ENCODE measurements around the gene OTUB2. TPM values are rescaled to one million over a fixed set of nuclear protein-coding genes. Genes with fewer than 3 reads are reported as not detected.

OTUB2 gene
- total and polyA plus RNA-seq, 8 donors = 0.45 to 4.1 (median 0.63) TPM; not detected in 2

GRCh38 chr14:94038921-94039629 is 12.9 kb downstream of the OTUB2 start:
- no peak overlapping the region for H3K27ac ChIP-seq
- no peaks in the 10 kb centered on the region for H3K9me3 ChIP-seq
- no peak for DNase-seq
- 70 to 83% (median 80%) methylated on average over 11 of the region's 11 CpGs for WGBS, 5 donors
- peaks cover 2 to 12% (median 7%) of the 10 kb centered on the region in 4 donors for H3K36me3 ChIP-seq
- H3K4me1 ChIP-seq = peaks cover 12 to 20% (median 15%) of the 10 kb centered on the region in 4 donors
- no peaks in the 10 kb centered on the region for H3K27me3 ChIP-seq
- intact Hi-C loops (cut with DNase I; ENCODE audit: low total_unique reads) = no loop called here
- no peak for TF ChIP-seq EP300 (IDR thresholded peaks at IDR 0.05)
- no peak for TF ChIP-seq POLR2AphosphoS5 (IDR thresholded peaks at IDR 0.05)
- H3K4me3 ChIP-seq = no peak overlapping the region

- Histone ChIP-seq H3K27ac (no peak overlapping the region), H3K27me3 (no peaks in the 10 kb centered on the region), H3K36me3 (peaks cover 4 to 24% (median 19%) of the 10 kb centered on the region in 4 donors), H3K9me3 (no peaks in the 10 kb centered on the region), H3K4me1 (peaks cover 12 to 20% (median 15%) of the 10 kb centered on the region in 4 donors), H3K4me3 (no peak overlapping the region)
- no peak for DNase-seq
- WGBS, 5 donors = 78 to 92% (median 86%) methylated on average over 4 to 5 of the region's 5 CpGs
- TF ChIP-seq CTCF (IDR thresholded peaks at IDR 0.05) (no peak), POLR2AphosphoS5 (IDR thresholded peaks at IDR 0.05) (no peak), POLR2A (IDR thresholded peaks at IDR 0.05) (no peak), EP300 (IDR thresholded peaks at IDR 0.05) (no peak)
- intact Hi-C loops (cut with DNase I; ENCODE audit: low total_unique reads) = no loop called here
Observed at GRCh38 chr14:94040247-94040646, 14.1 kb downstream of the OTUB2 start.

GRCh38 chr14:94040796-94041195 is 14.7 kb downstream of the OTUB2 start:
- Histone ChIP-seq H3K9me3 (no peaks in the 10 kb centered on the region), H3K4me1 (peaks cover 12 to 20% (median 15%) of the 10 kb centered on the region in 4 donors), H3K27ac (no peak overlapping the region), H3K36me3 (peaks cover 4 to 29% (median 25%) of the 10 kb centered on the region in 4 donors), H3K27me3 (no peaks in the 10 kb centered on the region), H3K4me3 (no peak overlapping the region)
- intact Hi-C loops (cut with DNase I; ENCODE audit: low total_unique reads) = no loop called here
- WGBS, 5 donors = 87 to 94% (median 91%) methylated on average over 13 of the region's 13 CpGs
- DNase-seq = no peak
- TF ChIP-seq CTCF (IDR thresholded peaks at IDR 0.05) (no peak), EP300 (IDR thresholded peaks at IDR 0.05) (no peak), POLR2AphosphoS5 (IDR thresholded peaks at IDR 0.05) (no peak), POLR2A (IDR thresholded peaks at IDR 0.05) (no peak)

GRCh38 chr14:94041551-94042346 is 15.6 kb downstream of the OTUB2 start:
- Histone ChIP-seq H3K36me3 (peaks cover 11 to 39% (median 34%) of the 10 kb centered on the region in 4 donors), H3K4me3 (no peak overlapping the region), H3K27me3 (no peaks in the 10 kb centered on the region), H3K4me1 (peaks cover 12 to 20% (median 15%) of the 10 kb centered on the region in 4 donors), H3K9me3 (no peaks in the 10 kb centered on the region), H3K27ac (no peak overlapping the region)
- TF ChIP-seq POLR2AphosphoS5 (IDR thresholded peaks at IDR 0.05) (no peak), CTCF (IDR thresholded peaks at IDR 0.05) (no peak), POLR2A (IDR thresholded peaks at IDR 0.05) (no peak), EP300 (IDR thresholded peaks at IDR 0.05) (no peak)
- peak; percentile 54 to 61 for DNase-seq
- 46 to 68% (median 56%) methylated on average over 16 to 18 of the region's 18 CpGs for WGBS, 5 donors
- intact Hi-C loops (cut with DNase I; ENCODE audit: low total_unique reads) = no loop called here
